Prostate gland (tissue), 2 donors: ENCODE results near the gene TMEM52B. TPM values are rescaled to one million over a fixed set of nuclear protein-coding genes. Genes with fewer than 3 reads are reported as not detected.

Experiments
- DNase-seq: peaks from one replicate; pipeline ENCODE4 v3.0.0-alpha.2; 2019; ENCODE audit warnings: low spot score
- H3K27ac ChIP-seq, 2 donors: fragments of 200-600 bp; sonication (generic); 2 replicates each; pipeline ENCODE4 v1.5.1; 2017 to 2019
- H3K27me3 ChIP-seq: fragments of 200-600 bp; sonication (generic); replicated peaks from 2 replicates; pipeline ENCODE4 v1.5.1; 2019; ENCODE audit not compliant: insufficient read depth
- H3K36me3 ChIP-seq, 2 donors: fragments of 200-600 bp; sonication (generic); 1 replicate in 1 of 2; 2 replicates in 1 of 2; pipeline versions ENCODE4 v1.5.1 to v1.8.1; 2017 to 2019
- H3K4me1 ChIP-seq: fragments of 200-600 bp; sonication (generic); replicated peaks from 2 replicates; pipeline ENCODE4 v1.5.1; 2019
- H3K4me3 ChIP-seq, 2 donors: fragments of 200-600 bp; sonication (generic); 2 replicates each; pipeline ENCODE4 v1.5.1; 2017 to 2019
- H3K9me3 ChIP-seq: fragments of 200-600 bp; sonication (generic); 2 replicates; pipeline ENCODE4 v1.5.1; 2017
- CTCF ChIP-seq, 4 experiments: fragments of 200-600 bp in 2 of 4; fragments of 450-650 bp in 2 of 4; sonication (generic) in 2 of 4; IDR thresholded peaks; 1 replicate in 3 of 4; 2 replicates in 1 of 4; pipeline ENCODE4 v1.5.1; 2016 to 2019; ENCODE audit warnings: antibody characterized with exemption in 4 of 4, mild to moderate bottlenecking in 2 of 4, moderate library complexity in 2 of 4
- POLR2A ChIP-seq: fragments of 450-650 bp; IDR thresholded peaks from one replicate; pipeline ENCODE4 v1.6.1; 2016; ENCODE audit warnings: antibody characterized with exemption, mild to moderate bottlenecking
- POLR2AphosphoS5 ChIP-seq: sonication (generic); formaldehyde crosslinking; IDR thresholded peaks from one replicate; pipeline ENCODE4 v1.6.1; 2017; ENCODE audit warnings: antibody characterized with exemption
- WGBS: methylation state at CpG from one replicate; pipeline ENCODE4 v1.1.5; 2018; 5-methylcytosine and 5-hydroxymethylcytosine counted together
- intact Hi-C: fragments of 100-400 bp; cut with DNase I; formaldehyde crosslinking; loops from one replicate; pipeline ENCODE4 v1.14.2; 2022
- total RNA-seq, 2 donors: library from RNA; depleted of rRNA; stranded (reverse); fragments of >200 nt; gene quantifications; one replicate each; pipeline ENCODE4 v1.1.0, GENCODE V29; 2016

Gene TMEM52B
- total RNA-seq, 2 donors from 2014 or later: 0.17 TPM; not detected in 1

GRCh38 chr12:10238526-10238925 lies 59.7 kb downstream of the TMEM52B start:
- Histone ChIP-seq H3K36me3 (no peaks in the 10 kb centered on the region), H3K27ac (no peak overlapping the region), H3K9me3 (no peaks in the 10 kb centered on the region), H3K4me1 (no peaks in the 10 kb centered on the region), H3K4me3 (no peak overlapping the region), H3K27me3 (no peaks in the 10 kb centered on the region)
- DNase-seq: no peak
- WGBS: 67% methylated on average over 1 of the region's 1 CpG
- TF ChIP-seq POLR2AphosphoS5 (no peak), CTCF (IDR thresholded peaks at IDR 0.05) (no peak), POLR2A (no peak)
- intact Hi-C loops: loop anchor here (10.0 kb wide), 1 partner anchor 506 kb away; no protein-coding TSS in a partner anchor

- H3K9me3 ChIP-seq: no peaks in the 10 kb centered on the region
- 55% methylated on average over 3 of the region's 3 CpGs for WGBS
- no peak for TF ChIP-seq POLR2A
- no peaks in the 10 kb centered on the region for H3K4me1 ChIP-seq
- no peaks in the 10 kb centered on the region for H3K36me3 ChIP-seq
- no peaks in the 10 kb centered on the region for H3K27me3 ChIP-seq
- H3K27ac ChIP-seq: no peak overlapping the region
- intact Hi-C loops: no loop called here
- DNase-seq: no peak
- H3K4me3 ChIP-seq: no peak overlapping the region
Observed at GRCh38 chr12:10241290-10241689, 62.5 kb downstream of the TMEM52B start.

Other genes starting within 250 kb of the TMEM52B start
- not detected for gene CLEC2A, start 246.7 kb upstream of the TMEM52B start, total RNA-seq
- under 1 TPM in 1 of 2 donors, not detected in 1; 0.18 TPM for gene CLEC12A, start 207.6 kb upstream of the TMEM52B start, total RNA-seq
- gene CLEC1B, start 179.9 kb upstream of the TMEM52B start, total RNA-seq: 1 to 10 TPM in 1 of 2 donors, not detected in 1; 1.5 TPM
- 10 to 100 TPM in 1 of 2 donors, under 1 TPM in 1; 0.05 to 47.9 TPM for gene CLEC12B, start 168.4 kb upstream of the TMEM52B start, total RNA-seq
- under 1 TPM in 1 of 2 donors, not detected in 1; 0.32 TPM for gene CLEC9A, start 148.3 kb upstream of the TMEM52B start, total RNA-seq
- gene CLEC1A, start 80.0 kb upstream of the TMEM52B start, total RNA-seq: 1 to 10 TPM; 1.5 to 3.5 TPM
- 1 to 10 TPM; 3.4 to 4.6 TPM for gene CLEC7A, start 48.8 kb upstream of the TMEM52B start, total RNA-seq
- 1 to 10 TPM; 1.2 to 2.1 TPM for gene OLR1, start 6.9 kb upstream of the TMEM52B start, total RNA-seq
- gene GABARAPL1, start 33.8 kb downstream of the TMEM52B start, total RNA-seq: 10 to 100 TPM; 78.2 to 95.9 TPM
- under 1 TPM; 0.32 to 0.40 TPM for gene KLRD1, start 128.8 kb downstream of the TMEM52B start, total RNA-seq
- 1 to 10 TPM in 1 of 2 donors, under 1 TPM in 1; 0.59 to 2.8 TPM for gene KLRK1, start 211.0 kb downstream of the TMEM52B start, total RNA-seq
- gene KLRC4, start 230.7 kb downstream of the TMEM52B start, total RNA-seq: under 1 TPM in 1 of 2 donors, not detected in 1; 0.96 TPM
- gene KLRC3, start 241.6 kb downstream of the TMEM52B start, total RNA-seq: not detected